IPS-11a (cell line): Measurements from ENCODE around the gene CBL.

Source experiments
- H3K4me3 ChIP-seq: one replicate; pipeline ENCODE4 v1.5.1; 2013; ENCODE audit warnings: low read depth, low read length, control low read depth

Gene CBL

DNA sequence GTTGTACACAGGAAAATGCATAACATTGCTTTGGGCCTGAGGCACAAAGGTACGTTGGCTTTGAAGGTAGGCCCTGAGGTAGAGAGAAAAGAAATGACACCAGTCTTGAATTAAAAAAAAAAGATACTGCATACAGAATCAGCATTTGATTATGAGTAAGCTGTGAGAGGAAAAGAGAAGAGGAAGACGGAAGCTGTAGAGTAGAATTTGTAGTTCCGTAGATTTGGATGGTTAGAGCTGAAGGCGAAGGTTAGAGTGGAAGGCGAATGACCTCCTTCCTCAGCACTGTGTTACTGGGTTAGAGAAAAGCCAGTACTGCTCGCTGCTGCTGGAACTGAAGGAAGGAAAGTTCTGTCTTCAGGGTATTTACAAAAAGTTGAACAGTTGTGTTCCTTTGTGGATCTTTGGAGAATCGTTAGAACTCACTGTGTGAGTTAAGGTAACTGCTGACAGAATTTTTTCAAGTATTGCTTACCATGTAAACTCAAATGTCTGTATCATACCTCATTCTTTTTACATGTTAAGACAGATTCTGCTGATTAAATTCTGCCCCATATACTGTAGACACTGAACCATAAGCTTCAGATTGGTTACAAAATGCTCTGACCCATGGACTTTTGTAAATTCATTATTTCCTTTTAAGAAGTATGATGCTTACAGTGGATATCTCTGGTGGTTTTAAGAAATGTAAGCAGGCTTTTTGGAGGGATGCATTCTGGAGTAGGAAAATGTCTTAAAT is 60.5 kb downstream of the CBL start:
- H3K4me3 ChIP-seq = no peak overlapping the region

DNA sequence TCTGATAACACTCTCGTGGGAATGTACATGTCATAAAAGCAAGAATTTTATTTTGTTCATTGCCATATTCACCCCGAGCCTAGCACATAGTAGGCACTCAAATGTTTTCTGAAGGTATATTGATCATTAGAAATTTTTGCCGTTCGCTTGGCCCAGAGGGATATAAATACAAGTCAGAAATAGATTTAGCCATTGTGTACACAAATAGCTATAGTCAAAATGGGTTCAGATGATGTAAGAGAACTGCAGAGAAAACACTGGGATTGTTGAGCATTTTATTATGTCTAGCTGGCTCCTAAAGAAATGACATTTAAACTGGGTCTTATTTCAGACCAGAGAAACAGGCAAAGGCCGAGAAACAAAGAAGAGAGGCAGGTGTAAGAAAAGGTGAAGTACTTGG is 61.5 kb downstream of the CBL start:
- H3K4me3 ChIP-seq = no peak overlapping the region

DNA sequence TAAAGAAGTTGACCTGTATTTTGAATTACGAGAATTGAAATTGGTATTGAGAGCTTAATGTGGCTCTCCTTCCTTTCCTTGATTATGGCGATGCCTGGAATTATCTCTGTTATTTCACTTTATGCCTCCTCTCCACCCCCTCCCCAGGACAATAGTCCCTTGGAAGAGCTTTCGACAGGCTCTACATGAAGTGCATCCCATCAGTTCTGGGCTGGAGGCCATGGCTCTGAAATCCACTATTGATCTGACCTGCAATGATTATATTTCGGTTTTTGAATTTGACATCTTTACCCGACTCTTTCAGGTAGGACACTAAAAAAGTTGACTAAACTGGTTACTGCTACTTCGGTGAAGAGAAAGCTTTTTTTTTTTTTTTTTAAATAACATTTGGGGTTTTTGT is 67.6 kb downstream of the CBL start:
- H3K4me3 ChIP-seq = no peak overlapping the region

DNA sequence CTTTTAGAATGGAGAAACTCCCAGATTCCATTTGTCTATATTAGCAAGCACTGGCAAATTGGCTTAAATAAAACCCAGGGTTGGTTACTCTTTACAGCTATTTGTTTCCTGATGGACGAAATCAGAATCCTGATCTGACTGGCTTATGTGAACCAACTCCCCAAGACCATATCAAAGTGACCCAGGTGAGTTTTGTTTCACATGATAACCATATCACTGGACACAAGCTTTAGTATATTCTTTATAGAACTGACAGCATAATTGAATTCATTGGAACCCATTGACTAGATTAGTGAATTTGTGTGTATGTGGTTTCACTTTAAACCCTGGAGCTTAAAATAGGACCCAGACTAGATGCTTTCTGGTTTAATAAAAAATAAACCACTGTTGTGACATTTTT is 71.5 kb downstream of the CBL start:
- H3K4me3 ChIP-seq = no peak overlapping the region

DNA sequence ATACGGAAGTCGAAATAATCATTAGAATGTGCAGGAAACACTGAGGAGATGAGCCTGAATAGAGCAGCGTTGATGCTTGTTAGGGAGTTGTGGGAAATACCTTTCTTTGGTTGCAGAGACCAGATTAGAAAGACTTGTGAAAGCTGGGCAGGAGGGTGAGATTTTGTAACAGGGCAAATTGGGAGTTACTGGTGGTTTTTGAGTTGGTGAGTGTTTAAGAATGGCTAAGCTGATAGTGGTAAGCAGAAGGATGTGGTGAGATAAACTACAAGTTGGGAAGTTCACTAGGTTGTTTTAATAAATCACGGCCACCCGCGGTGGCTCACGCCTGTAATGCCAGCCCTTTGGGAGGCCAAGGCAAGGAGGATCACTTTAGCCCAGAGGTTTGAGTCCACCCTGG is 76.4 kb downstream of the CBL start:
- H3K4me3 ChIP-seq = no peak overlapping the region

DNA sequence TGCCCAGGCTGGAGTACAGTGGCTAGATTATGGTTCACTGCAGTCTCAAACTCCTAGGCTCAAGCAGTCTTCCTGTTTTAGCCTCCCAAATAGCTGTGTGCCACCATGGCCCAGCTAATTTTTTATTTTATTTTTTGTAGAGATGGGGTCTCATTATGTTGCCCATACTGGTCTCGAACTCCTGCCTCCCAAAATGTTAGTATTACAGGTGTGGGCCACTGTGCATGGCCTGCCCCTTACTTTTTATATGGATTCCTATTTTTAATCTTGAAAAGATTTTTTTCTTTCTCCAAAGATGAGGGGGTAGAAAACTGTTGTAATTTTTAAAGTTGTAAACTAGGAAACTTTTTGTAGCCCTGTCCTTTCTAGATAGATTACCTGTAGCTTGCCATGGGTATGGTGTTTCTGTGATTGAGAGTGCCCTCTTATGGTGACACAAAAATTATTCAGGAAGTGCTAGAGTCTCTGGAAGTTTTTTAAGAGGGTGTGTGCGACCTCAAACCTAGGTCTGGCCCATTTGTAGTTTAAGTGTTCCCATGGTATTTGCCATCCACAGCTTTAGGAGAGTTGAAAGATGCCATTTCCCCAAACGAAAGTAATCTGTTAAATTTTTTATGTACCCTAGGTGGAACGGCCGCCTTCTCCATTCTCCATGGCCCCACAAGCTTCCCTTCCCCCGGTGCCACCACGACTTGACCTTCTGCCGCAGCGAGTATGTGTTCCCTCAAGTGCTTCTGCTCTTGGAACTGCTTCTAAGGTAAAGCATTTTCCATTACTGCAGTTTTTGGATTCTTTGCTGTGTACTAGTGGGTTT is 78.4 kb downstream of the CBL start:
- H3K4me3 ChIP-seq = no peak overlapping the region

DNA sequence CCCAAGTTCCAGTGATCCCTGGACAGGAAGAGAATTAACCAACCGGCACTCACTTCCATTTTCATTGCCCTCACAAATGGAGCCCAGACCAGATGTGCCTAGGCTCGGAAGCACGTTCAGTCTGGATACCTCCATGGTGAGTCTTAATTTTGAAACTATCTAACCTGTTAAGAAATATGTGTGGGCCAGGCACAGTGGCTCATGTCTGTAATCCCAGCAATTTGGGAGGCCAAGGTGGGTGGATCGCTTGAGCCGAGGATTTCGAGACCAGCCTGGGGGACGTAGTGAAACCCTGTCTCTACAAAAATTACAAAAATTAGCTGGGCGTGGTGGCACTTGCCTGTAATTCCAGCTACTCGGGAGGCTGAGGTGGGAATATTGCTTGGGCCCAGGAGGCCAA is 79.3 kb downstream of the CBL start:
- H3K4me3 ChIP-seq = no peak overlapping the region

DNA sequence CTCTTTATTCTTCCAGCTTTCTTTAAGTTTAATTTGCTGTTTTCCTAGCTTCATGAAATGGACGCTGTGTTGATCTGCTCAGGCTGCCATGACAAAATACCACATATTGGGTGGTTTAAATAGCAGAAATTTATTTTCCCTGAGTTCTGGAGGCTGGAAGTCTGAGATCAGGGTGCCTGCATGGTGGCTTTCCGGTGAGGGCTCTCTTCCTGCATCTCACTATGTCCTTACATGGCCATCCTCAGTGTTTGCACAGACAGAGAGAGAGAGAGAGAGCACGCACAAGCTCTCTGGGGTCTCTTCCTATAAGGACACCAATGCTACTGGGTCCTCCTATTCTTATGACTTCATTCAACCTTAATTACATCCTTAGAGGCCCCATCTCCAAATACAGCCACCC is 82.1 kb downstream of the CBL start:
- H3K4me3 ChIP-seq = no peak overlapping the region

DNA sequence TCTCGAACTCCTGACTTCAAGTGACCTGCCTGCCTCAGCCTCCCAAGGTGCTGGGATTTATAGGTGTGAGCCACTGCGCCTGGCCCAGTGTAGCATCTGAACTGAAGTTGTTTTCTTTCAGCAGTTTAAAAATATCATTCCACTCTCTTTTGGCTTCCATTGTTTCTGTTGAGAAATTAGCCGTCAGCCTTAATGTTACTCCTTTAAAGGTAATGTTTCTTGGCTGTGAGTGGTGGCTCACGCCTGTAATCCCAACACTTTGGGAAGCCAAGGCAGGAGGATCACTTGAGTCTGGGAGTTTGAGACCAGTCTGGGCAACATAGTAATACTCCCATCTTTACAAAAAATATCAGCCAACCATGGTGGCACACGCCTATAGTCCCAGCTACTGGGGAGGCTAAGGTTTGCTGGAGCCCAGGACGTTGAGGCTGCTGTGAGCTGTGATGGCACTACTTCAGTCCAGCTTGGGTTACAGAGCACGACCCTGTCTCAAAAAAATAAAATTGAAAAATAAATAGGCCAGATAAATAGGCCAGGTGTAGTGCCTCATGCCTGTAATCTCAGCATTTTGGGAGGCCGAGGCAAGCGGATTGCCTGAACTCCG is 84.9 kb downstream of the CBL start:
- H3K4me3 ChIP-seq = no peak overlapping the region

DNA sequence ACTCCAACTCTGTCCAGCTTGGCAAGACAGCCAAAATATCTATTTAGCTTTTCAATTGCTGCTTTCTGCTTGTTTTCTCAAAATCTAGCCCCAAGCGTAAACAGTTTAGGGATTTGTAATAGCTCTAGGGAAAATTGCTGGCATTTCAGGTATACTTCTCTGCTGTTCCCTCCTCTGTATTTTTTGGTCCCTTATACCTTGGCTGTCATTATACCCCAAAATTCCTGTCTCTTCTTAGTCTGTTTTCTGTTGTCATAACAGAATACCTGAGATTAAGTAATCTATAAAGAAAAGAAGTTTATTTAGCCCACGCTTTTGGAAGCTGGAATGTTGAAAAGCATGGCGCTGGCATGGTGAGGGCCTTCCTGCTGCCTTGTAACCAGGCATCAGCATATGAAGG is 87.3 kb downstream of the CBL start:
- H3K4me3 ChIP-seq = no peak overlapping the region

DNA sequence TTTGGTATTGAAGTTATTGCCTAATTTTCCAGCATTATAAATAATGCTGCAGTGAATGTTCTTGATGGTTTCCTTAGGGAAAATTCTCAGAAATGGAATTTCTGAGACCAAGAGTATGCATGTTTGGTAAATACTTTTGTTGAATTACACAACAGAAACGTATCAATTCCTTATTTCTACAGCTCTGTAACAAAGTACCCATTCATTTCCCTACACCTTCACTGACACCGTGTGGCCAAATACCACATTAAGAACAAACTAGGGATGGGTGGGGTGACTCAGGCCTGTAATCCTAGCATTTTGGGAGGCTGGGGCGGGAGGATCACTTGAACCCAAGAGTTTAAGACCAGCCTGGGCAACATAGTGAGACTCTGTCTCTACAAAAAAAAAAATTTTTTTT is 89.0 kb downstream of the CBL start:
- no peak overlapping the region for H3K4me3 ChIP-seq

DNA sequence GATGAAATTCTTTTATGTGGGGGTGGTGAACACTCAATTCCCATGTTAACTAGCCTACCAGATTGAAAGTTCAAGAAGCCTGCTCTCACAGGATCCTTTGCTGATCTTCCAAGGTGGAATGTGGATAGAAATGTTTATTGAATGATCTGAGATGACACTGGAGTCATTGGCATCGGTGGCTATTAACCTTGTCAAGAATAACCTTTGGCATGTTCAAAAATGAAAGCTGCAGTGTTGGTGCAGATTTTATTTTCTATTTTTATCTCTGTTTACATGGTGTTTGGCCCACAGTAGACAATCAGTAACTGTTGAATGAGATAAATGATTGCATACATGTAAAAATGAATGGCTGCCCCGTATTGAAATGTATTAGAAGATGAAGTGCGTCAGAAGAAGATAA is 91.8 kb downstream of the CBL start:
- H3K4me3 ChIP-seq = no peak overlapping the region

DNA sequence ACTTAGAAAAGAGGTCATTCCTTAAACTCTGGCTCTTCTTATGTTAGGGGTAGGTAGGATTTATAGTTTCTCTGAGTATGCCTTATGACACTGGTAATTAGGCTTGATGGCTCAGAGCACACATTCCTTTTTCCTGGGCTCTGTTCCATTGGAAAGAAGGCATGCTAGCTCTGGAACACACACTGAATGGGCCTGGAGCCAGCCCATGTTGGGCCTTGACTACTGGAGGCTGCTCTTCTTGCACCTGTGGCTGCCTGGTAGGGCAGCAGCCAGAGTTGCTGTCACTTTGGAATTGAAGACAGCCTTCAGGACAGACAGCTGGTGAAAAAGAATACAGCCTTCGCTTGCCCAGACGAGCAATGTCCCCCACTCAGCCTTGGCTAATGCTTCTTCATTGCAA is 92.6 kb downstream of the CBL start:
- no peak overlapping the region for H3K4me3 ChIP-seq

DNA sequence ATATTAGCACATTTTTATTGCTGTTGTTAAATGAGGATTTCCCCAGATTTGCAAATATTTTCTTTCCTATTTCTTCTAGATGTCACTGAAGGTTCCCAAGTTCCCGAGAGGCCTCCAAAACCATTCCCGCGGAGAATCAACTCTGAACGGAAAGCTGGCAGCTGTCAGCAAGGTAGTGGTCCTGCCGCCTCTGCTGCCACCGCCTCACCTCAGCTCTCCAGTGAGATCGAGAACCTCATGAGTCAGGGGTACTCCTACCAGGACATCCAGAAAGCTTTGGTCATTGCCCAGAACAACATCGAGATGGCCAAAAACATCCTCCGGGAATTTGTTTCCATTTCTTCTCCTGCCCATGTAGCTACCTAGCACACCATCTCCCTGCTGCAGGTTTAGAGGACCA is 93.3 kb downstream of the CBL start:
- H3K4me3 ChIP-seq = no peak overlapping the region

DNA sequence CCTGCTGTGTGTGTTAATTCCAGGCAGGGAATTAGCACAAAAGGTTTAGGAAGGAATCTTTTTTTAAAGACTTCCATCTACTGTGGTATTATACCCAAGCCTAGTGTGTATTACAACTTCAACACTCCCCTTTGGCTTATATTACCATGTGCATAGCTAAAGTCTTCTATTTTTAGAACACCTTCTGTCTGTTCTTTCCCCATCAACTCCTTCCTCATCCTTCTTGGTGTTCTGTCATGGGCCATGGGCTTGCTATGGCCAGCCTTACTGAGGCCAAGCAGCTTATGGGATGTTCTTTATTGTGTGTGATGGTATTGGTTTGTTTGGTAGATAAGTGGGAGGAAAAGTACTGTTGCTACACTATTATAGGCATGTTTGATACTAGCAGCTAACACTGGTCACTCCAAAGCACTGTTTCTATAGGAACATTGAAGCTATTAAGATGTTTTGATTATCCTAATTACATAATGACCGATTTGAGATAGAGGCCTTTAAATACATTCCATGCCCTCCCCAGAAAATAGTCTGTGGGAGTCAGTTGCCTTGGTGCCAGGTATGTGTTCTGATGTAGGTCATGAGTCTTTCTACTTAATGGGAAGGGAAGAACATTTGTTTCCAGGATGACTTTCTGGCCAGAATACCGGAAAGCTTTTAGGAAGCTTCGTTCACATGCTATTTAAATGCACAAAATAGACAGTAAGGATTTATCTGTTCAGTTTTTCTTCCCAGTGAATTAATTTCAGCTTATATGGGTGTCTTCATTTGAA is 94.2 kb downstream of the CBL start:
- H3K4me3 ChIP-seq = no peak overlapping the region

DNA sequence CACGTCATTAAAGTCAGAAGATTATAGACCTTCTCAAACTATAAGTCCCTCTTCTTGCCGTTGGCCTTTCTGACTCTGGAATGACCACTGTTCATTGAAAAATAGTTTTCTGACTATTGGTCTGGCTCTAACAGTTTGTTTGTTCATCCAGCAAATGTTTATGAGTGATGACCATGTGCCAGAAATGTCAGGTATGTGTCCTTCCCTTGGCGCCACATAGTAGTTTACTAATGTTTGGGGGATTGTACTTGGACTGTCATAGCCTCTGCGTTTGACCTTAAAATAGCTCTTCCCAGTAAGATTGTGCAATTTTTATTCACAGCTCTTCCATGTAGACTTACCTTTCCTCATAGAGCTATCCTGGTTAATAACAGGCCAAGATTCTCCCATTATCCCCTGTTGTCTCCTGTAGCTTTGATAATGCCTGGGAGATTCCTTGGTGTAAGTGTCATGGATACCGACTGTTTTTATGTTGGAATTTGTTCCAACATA is 97.1 kb downstream of the CBL start:
- no peak overlapping the region for H3K4me3 ChIP-seq

DNA sequence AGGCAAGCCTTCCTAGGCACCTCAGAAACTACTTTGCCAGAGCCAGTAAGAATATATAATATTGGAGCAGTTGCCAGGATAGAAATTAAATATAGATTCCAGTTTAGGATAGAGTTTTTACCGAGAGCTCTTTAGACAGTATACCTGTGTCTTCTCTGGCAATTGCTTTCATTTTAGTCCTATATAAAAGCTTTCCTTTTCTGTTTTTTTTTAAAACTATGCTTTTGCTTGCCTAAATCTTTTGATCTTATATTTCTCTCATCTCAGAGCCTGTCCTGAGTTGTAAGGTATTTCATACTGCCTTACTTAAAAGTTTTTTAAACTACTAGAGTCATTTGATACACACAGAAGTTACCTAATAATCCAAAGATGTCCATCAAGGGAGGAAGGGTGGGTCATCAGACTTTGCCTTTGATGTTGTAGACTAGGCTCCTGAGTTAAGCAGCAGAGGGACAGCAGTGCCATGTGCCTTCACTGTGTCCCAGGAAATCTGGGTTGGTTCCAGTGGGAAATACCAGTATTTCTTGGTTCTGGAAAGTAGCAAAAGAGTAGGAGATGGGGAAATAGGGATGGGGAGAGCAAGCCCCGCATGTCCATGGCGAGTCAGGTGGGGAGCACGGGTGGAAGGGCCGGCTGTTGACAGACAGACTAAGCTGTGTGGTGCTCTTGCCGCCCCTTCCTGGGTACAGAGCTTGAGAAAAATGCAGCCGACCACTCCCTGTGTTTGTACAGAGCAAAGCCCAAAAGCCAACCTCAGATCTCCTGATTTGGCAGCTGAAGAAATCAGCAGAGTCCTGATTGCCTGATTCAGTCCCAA is 99.6 kb downstream of the CBL start:
- no peak overlapping the region for H3K4me3 ChIP-seq

DNA sequence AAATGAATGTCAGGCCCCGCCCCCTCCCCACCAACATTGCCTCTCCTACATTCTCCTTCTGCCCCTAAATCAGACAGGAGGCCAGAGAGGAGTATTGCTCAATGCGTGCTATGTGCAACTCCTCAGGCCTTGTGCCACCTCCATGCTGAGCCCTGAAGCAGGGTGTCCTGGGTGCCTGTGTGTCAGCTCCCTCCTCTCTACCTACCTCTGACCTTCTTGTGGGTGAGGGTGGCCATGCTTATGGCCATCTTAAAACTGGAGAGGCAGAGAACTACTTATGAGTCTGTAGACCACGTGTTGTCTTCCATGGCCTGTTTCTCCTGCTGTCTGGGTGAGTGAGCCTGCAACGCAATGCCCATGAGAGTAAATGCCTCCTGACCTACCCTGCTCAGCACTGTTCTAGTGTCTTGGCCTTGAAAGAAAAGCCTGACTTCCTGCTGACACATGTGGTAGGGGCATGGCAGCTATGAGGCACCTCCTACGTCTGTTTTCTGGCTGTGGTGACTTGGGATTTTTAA is 100.3 kb downstream of the CBL start:
- H3K4me3 ChIP-seq = no peak overlapping the region

DNA sequence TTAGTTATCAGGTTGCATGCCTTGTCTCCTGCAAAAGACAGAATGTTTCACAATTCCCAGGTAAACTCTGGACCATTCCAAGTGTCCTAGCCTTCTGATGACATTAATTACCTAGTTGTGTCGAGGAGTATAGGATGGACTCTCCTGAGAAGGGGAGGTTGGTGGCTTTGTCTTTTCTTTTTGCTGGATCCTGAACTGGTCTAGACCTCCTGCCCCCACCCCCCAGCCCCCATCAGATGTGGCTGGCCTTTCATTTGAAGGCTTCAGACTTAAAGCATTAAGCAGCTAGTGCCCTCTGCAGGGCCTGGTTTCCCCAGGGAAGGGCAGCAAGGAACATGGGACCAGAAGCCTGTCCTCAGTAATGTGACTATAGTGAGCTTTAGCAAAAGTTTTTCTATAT is 101.1 kb downstream of the CBL start:
- H3K4me3 ChIP-seq = no peak overlapping the region

DNA sequence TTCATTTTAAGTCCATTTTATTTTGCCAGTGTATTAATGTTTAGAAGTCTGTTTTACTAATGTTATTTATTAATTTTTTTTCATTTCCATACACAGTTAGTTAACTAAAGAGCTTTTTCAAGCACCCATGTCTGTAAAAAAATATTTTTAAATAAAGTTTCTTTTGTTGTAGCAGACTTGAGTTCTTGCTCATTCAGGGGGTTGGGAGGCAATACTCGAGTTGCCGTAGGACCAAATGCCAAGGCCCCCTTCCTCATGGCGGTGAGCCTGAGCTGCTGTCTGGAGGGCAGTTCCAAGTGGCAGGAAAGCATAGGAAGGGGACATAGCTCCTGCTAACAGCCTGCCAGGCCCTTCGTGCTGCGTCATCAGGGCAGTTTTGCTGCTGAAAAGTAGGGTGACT is 101.8 kb downstream of the CBL start:
- H3K4me3 ChIP-seq = no peak overlapping the region
